ENCODE measurements around the gene EFR3B. TPM values are rescaled to one million over a fixed set of nuclear protein-coding genes. Genes with fewer than 3 reads are reported as not detected.
"Not testable (repeated sequence)": the region's sequence is repeated elsewhere in the genome, so short reads cannot be mapped to it uniquely, and the experiment has no call there.

Gene EFR3B
- total RNA-seq, 1 experiment from 2014 or later: 7.0 TPM

GRCh38 chr2:25161055-25161781 lies 119.3 kb downstream of the EFR3B start:
- Mint-ChIP-seq H3K4me3 (no peak overlapping the region), H3K36me3 (ENCODE audit: insufficient read depth in 1 of 3, low read depth in 3 of 3) (no peaks in the 10 kb centered on the region), H3K27ac (no peak overlapping the region), H3K9me3 (no peaks in the 10 kb centered on the region), H3K4me1 (peaks cover 18 to 20% of the 10 kb centered on the region in 2 experiments), H3K27me3 (ENCODE audit: low read depth) (peaks cover 23% of the 10 kb centered on the region)
- Histone ChIP-seq H2BK120ac (ENCODE audit: low read depth, low read length, poor library complexity, severe bottlenecking) (no peak overlapping the region), H3K56ac (ENCODE audit: insufficient read length, low read depth, low read length) (no peak overlapping the region), H2BK15ac (ENCODE audit: low read depth, low read length) (no peak overlapping the region), H3K79me1 (ENCODE audit: insufficient read depth, low read depth, low read length, poor library complexity, severe bottlenecking) (no peaks in the 10 kb centered on the region), H3K23me2 (ENCODE audit: insufficient read length, low read depth, low read length, poor library complexity, severe bottlenecking) (no peaks in the 10 kb centered on the region), H3K18ac (ENCODE audit: insufficient read length, low read depth, low read length) (no peak overlapping the region), H4K5ac (ENCODE audit: insufficient read length, low read depth, low read length) (no peak overlapping the region), H3K14ac (ENCODE audit: insufficient read depth, low read length) (peak overlapping the region; percentile 6; the same call in 1 of the 2 replicates), H3K9ac (ENCODE audit: extremely low read depth, insufficient read length, low read length) (no peak overlapping the region), H3K27me3 (ENCODE audit: insufficient read depth, low read length) (no peaks in the 10 kb centered on the region), H3K23ac (ENCODE audit: insufficient read length, low read depth, low read length) (no peak overlapping the region), H2BK12ac (ENCODE audit: insufficient read length, low read depth, low read length) (no peak overlapping the region), H3K4me1 (ENCODE audit: insufficient read depth, low read length) (no peaks in the 10 kb centered on the region), H3K4me2 (ENCODE audit: insufficient read depth, insufficient read length, low read length) (no peak overlapping the region), H4K20me1 (ENCODE audit: control insufficient read depth, insufficient read depth, insufficient read length) (no peaks in the 10 kb centered on the region), H3K9me3 (ENCODE audit: control insufficient read depth, low read depth, low read length) (no peaks in the 10 kb centered on the region), H4K8ac (replicated peaks; ENCODE audit: insufficient read length, low read depth, low read length) (no peak overlapping the region), H3T11ph (ENCODE audit: low read length) (no peak overlapping the region), H2AK5ac (ENCODE audit: insufficient read length, low read length) (no peak overlapping the region), H2BK5ac (ENCODE audit: insufficient read length, low read length) (no peak overlapping the region), H4K91ac (ENCODE audit: insufficient read length, low read depth, low read length) (no peak overlapping the region), H3K27ac (ENCODE audit: insufficient read length, low read depth, low read length) (no peak overlapping the region), H2AFZ (ENCODE audit: low read length) (no peak overlapping the region), H3K79me2 (ENCODE audit: insufficient read depth, low read length) (no peaks in the 10 kb centered on the region), H3K4ac (ENCODE audit: low read depth, low read length) (no peak overlapping the region), H2BK20ac (ENCODE audit: low read depth, low read length, poor library complexity, severe bottlenecking) (no peak overlapping the region)
- TF ChIP-seq CTCF (conservative IDR thresholded peaks at IDR 0.05): peak; percentile 24; the same call in 1 of the 3 replicates
- no CpG with 5 or more reads among the region's 69 CpGs for WGBS (ENCODE audit: extremely low coverage, insufficient read length, low lambda C conversion rate)
- DNase-seq: peak; percentile 79

GRCh38 chr2:25162061-25162460 lies 120.2 kb downstream of the EFR3B start:
- H3K36me3 Mint-ChIP-seq (ENCODE audit: insufficient read depth in 1 of 3, low read depth in 3 of 3); H3K23me2 ChIP-seq (ENCODE audit: insufficient read length, low read depth, low read length, poor library complexity, severe bottlenecking); H3K4me2 ChIP-seq (ENCODE audit: insufficient read depth, insufficient read length, low read length): not testable (repeated sequence)

More at GRCh38 chr2:25162061-25162460, 120.2 kb downstream of the EFR3B start:
- not testable (repeated sequence) for H3T11ph ChIP-seq (ENCODE audit: low read length); H3K9me3 Mint-ChIP-seq; H4K91ac ChIP-seq (ENCODE audit: insufficient read length, low read depth, low read length); H2AFZ ChIP-seq (ENCODE audit: low read length); H2BK120ac ChIP-seq (ENCODE audit: low read depth, low read length, poor library complexity, severe bottlenecking); H4K20me1 ChIP-seq (ENCODE audit: control insufficient read depth, insufficient read depth, insufficient read length); H2BK15ac ChIP-seq (ENCODE audit: low read depth, low read length); H3K9me3 ChIP-seq (ENCODE audit: control insufficient read depth, low read depth, low read length); H3K14ac ChIP-seq (ENCODE audit: insufficient read depth, low read length); H3K23ac ChIP-seq (ENCODE audit: insufficient read length, low read depth, low read length); H3K27ac Mint-ChIP-seq; H2BK5ac ChIP-seq (ENCODE audit: insufficient read length, low read length); H3K4me1 ChIP-seq (ENCODE audit: insufficient read depth, low read length); H2AK5ac ChIP-seq (ENCODE audit: insufficient read length, low read length); H3K56ac ChIP-seq (ENCODE audit: insufficient read length, low read depth, low read length); H3K18ac ChIP-seq (ENCODE audit: insufficient read length, low read depth, low read length); H3K9ac ChIP-seq (ENCODE audit: extremely low read depth, insufficient read length, low read length); H3K4me3 Mint-ChIP-seq; H3K79me1 ChIP-seq (ENCODE audit: insufficient read depth, low read depth, low read length, poor library complexity, severe bottlenecking); DNase-seq; H3K27ac ChIP-seq (ENCODE audit: insufficient read length, low read depth, low read length); H3K79me2 ChIP-seq (ENCODE audit: insufficient read depth, low read length); H4K8ac ChIP-seq (replicated peaks; ENCODE audit: insufficient read length, low read depth, low read length); H2BK12ac ChIP-seq (ENCODE audit: insufficient read length, low read depth, low read length); H3K27me3 ChIP-seq (ENCODE audit: insufficient read depth, low read length); H4K5ac ChIP-seq (ENCODE audit: insufficient read length, low read depth, low read length); H2BK20ac ChIP-seq (ENCODE audit: low read depth, low read length, poor library complexity, severe bottlenecking); H3K4ac ChIP-seq (ENCODE audit: low read depth, low read length)
- H3K4me1 Mint-ChIP-seq: peaks cover 19 to 20% of the 10 kb centered on the region in 2 experiments
- no CpG with 5 or more reads among the region's 7 CpGs for WGBS (ENCODE audit: extremely low coverage, insufficient read length, low lambda C conversion rate)
- H3K27me3 Mint-ChIP-seq (ENCODE audit: low read depth): peaks cover 32% of the 10 kb centered on the region
